Uterus (tissue), 2 donors: Measurements from ENCODE around the gene SPATA3.

Source experiments
- CTCF ChIP-seq, 4 experiments: fragments of 200-600 bp in 2 of 4; fragments of 450-650 bp in 2 of 4; sonication (generic) in 2 of 4; IDR thresholded peaks; one replicate each; pipeline ENCODE4 v1.5.1; 2016 to 2019; ENCODE audit warnings: antibody characterized with exemption in 4 of 4, mild to moderate bottlenecking in 2 of 4, moderate library complexity in 1 of 4
- POLR2A ChIP-seq, 2 donors: fragments of 450-650 bp; IDR thresholded peaks; one replicate each; pipeline ENCODE4 v1.6.1; 2016; ENCODE audit warnings: antibody characterized with exemption in 2 of 2, mild to moderate bottlenecking in 1 of 2, moderate library complexity in 1 of 2

- TF ChIP-seq CTCF (IDR thresholded peaks at IDR 0.05) (no peak), POLR2A (IDR thresholded peaks at IDR 0.05) (no peak)
Observed at GRCh38 chr2:231016566-231017230, 20.8 kb downstream of the SPATA3 start.
